Measurements from ENCODE around the gene ENTR1. TPM values are rescaled to one million over a fixed set of nuclear protein-coding genes. Genes with fewer than 3 reads are reported as not detected.
A peak's percentile ranks its signal among the peaks of the same experiment; 100 is the strongest.

ENTR1 gene
- total and polyA plus RNA-seq, 2 of the 13 experiments (the other 11 are each of a cell fraction or from before 2014, with no cell fraction given), result 70.1 to 76.4 TPM

DNA sequence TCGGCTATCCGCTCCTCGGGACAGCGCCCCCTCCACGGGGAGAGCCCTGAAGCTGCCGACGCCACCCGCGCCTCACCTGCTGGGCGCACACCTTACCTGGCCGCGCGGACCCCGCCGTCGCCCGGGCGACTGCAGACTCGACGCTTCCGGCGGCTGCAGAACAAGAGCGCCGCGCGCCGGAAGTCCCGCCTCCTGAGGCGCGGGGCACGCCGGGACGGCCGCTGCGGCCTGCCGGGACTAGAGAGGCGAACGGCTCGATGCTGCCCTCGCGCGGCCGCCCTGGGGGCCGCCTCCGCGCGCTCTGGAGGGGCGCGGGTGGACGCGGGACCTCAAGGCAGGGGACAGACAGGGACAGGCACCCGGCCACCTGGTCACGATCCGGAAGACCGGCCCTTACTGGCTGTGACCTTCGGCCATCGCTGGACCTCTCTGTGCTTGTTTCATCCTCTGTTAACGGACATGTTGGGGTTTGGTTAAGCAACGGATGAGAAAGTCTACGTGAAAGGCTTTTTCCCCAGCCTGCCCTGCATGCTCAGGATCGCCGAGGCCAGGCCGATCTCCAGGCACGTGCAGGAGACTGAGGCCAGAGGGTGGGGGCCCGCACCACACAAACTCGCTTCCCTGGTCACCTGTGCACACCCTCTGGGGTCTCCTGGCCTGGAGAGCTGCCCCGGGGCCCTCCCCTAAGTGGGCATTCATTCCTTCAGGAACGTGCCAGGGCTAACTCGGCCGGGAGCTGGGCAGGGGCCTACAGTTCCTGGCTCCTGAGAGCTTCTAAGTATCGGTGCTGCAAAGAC, 10.2 kb downstream of the ENTR1 start, which contains the start of gene SNAPC4 (continued):
- peak; percentile 98 for TF ChIP-seq GABPA (IDR thresholded peaks at IDR 0.05; ENCODE audit: low read depth, low read length)
- peak; percentile 85 for TF ChIP-seq GABPA (CRISPR knock-in tag; IDR thresholded peaks at IDR 0.05; ENCODE audit: low read depth)
- no peak for TF ChIP-seq PHB2 (IDR thresholded peaks at IDR 0.05; ENCODE audit: partially characterized antibody)
- peak; percentile 66; the same call in 1 of the 2 replicates for TF ChIP-seq KDM5A (IDR thresholded peaks at IDR 0.05; ENCODE audit: borderline replicate concordance, low read length)
- TF ChIP-seq TBX3 (IDR thresholded peaks at IDR 0.05; ENCODE audit: borderline replicate concordance), result no peak
- no peak for TF ChIP-seq ZNF44 (CRISPR knock-in tag; IDR thresholded peaks at IDR 0.05)
- TF ChIP-seq, protein P1, sequence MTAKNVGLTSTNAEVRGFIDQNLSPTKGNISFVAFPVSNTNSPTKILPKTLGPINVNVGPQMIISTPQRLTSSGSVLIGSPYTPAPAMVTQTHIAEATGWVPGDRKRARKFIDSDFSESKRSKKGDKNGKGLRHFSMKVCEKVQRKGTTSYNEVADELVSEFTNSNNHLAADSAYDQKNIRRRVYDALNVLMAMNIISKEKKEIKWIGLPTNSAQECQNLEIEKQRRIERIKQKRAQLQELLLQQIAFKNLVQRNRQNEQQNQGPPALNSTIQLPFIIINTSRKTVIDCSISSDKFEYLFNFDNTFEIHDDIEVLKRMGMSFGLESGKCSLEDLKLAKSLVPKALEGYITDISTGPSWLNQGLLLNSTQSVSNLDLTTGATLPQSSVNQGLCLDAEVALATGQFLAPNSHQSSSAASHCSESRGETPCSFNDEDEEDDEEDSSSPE (CRISPR knock-in tag; IDR thresholded peaks at IDR 0.05), result peak; percentile 77; the same call in 1 of the 2 replicates
- peak; percentile 60 for TF ChIP-seq ZSCAN25 (CRISPR knock-in tag; IDR thresholded peaks at IDR 0.05)
- no peak for TF ChIP-seq ZNF263 (CRISPR knock-in tag; IDR thresholded peaks at IDR 0.05)
- TF ChIP-seq SSRP1 (CRISPR knock-in tag; IDR thresholded peaks at IDR 0.05), result no peak
- TF ChIP-seq RBFOX2 (IDR thresholded peaks at IDR 0.05; ENCODE audit: low read depth, low read length), result peak; percentile 90
- TF ChIP-seq ZNF703 (CRISPR knock-in tag; IDR thresholded peaks at IDR 0.05; ENCODE audit: borderline replicate concordance), result no peak
- TF ChIP-seq HMG20B (CRISPR knock-in tag; conservative IDR thresholded peaks at IDR 0.05), result no peak
- peak; percentile 47; the same call in 1 of the 2 replicates for TF ChIP-seq POGZ (CRISPR knock-in tag; IDR thresholded peaks at IDR 0.05)
- no peak for TF ChIP-seq ZNF468 (CRISPR knock-in tag; IDR thresholded peaks at IDR 0.05)
- TF ChIP-seq ZNF274 (CRISPR knock-in tag; IDR thresholded peaks at IDR 0.05), result no peak
- peak; percentile 73; the same call in 1 of the 2 replicates for TF ChIP-seq ZNF790 (CRISPR knock-in tag; IDR thresholded peaks at IDR 0.05; ENCODE audit: borderline replicate concordance)
- TF ChIP-seq, protein P2, sequence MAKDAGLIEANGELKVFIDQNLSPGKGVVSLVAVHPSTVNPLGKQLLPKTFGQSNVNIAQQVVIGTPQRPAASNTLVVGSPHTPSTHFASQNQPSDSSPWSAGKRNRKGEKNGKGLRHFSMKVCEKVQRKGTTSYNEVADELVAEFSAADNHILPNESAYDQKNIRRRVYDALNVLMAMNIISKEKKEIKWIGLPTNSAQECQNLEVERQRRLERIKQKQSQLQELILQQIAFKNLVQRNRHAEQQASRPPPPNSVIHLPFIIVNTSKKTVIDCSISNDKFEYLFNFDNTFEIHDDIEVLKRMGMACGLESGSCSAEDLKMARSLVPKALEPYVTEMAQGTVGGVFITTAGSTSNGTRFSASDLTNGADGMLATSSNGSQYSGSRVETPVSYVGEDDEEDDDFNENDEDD (CRISPR knock-in tag; IDR thresholded peaks at IDR 0.05; ENCODE audit: borderline replicate concordance), result peak; percentile 78
- TF ChIP-seq EP300 (IDR thresholded peaks at IDR 0.05; ENCODE audit: low read depth in 2 of 2, low read length in 2 of 2), result no peak
- peak; percentile 15; the same call in 1 of the 2 replicates for TF ChIP-seq EP300 (CRISPR knock-in tag; IDR thresholded peaks at IDR 0.05; ENCODE audit: borderline replicate concordance)
- TF ChIP-seq POLR2AphosphoS5 (IDR thresholded peaks at IDR 0.05; ENCODE audit: low read depth, low read length), result peak; percentile 61
- TF ChIP-seq, protein P3, sequence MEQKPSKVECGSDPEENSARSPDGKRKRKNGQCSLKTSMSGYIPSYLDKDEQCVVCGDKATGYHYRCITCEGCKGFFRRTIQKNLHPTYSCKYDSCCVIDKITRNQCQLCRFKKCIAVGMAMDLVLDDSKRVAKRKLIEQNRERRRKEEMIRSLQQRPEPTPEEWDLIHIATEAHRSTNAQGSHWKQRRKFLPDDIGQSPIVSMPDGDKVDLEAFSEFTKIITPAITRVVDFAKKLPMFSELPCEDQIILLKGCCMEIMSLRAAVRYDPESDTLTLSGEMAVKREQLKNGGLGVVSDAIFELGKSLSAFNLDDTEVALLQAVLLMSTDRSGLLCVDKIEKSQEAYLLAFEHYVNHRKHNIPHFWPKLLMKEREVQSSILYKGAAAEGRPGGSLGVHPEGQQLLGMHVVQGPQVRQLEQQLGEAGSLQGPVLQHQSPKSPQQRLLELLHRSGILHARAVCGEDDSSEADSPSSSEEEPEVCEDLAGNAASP (CRISPR knock-in tag; IDR thresholded peaks at IDR 0.05; ENCODE audit: borderline replicate concordance), result no peak
- no peak for TF ChIP-seq KLF9 (CRISPR knock-in tag; IDR thresholded peaks at IDR 0.05; ENCODE audit: low read depth)
- no peak for TF ChIP-seq ZNF674 (CRISPR knock-in tag; IDR thresholded peaks at IDR 0.05; ENCODE audit: low read depth)
- TF ChIP-seq ZIK1 (CRISPR knock-in tag; IDR thresholded peaks at IDR 0.05; ENCODE audit: borderline replicate concordance, low read depth), result peak; percentile 68; the same call in 1 of the 2 replicates
- no peak for TF ChIP-seq ZNF20 (CRISPR knock-in tag; IDR thresholded peaks at IDR 0.05)
- TF ChIP-seq, protein P4, sequence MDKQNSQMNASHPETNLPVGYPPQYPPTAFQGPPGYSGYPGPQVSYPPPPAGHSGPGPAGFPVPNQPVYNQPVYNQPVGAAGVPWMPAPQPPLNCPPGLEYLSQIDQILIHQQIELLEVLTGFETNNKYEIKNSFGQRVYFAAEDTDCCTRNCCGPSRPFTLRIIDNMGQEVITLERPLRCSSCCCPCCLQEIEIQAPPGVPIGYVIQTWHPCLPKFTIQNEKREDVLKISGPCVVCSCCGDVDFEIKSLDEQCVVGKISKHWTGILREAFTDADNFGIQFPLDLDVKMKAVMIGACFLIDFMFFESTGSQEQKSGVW (CRISPR knock-in tag; IDR thresholded peaks at IDR 0.05; ENCODE audit: borderline replicate concordance), result no peak
- no peak for TF ChIP-seq ZNF773 (CRISPR knock-in tag; IDR thresholded peaks at IDR 0.05; ENCODE audit: borderline replicate concordance)

Data from HepG2 (cell line).